CD4-positive, alpha-beta T cell treated with Interleukin-15 for 1 hour (primary cell): ENCODE results near the gene KCNMA1.

ENCODE experiments used
- DNase-seq: peaks from one replicate; pipeline ENCODE4 v3.0.0-alpha.2; 2020

Gene KCNMA1

GRCh38 chr10:77087366-77087765 is 550.2 kb downstream of the KCNMA1 start:
- DNase-seq: no peak

- no peak for DNase-seq
These were observed 551.5 kb downstream of the KCNMA1 start for GRCh38 chr10:77086081-77086480.

- no peak for DNase-seq
These were observed 552.3 kb downstream of the KCNMA1 start for GRCh38 chr10:77085344-77085743.

- no peak for DNase-seq
These were observed 553.0 kb downstream of the KCNMA1 start for GRCh38 chr10:77084431-77085144.

- DNase-seq: no peak
These were observed 554.9 kb downstream of the KCNMA1 start for GRCh38 chr10:77082601-77083252.

GRCh38 chr10:77081481-77081891 is 556.1 kb downstream of the KCNMA1 start:
- DNase-seq: no peak

- no peak for DNase-seq
These were observed 557.1 kb downstream of the KCNMA1 start for GRCh38 chr10:77080361-77081027.

GRCh38 chr10:77079592-77080300 is 557.9 kb downstream of the KCNMA1 start:
- DNase-seq: no peak

- no peak for DNase-seq
These were observed 560.2 kb downstream of the KCNMA1 start for GRCh38 chr10:77077316-77077945.

- DNase-seq: no peak
These were observed 561.7 kb downstream of the KCNMA1 start for GRCh38 chr10:77075926-77076325.

GRCh38 chr10:77074104-77074624 is 563.4 kb downstream of the KCNMA1 start:
- DNase-seq: no peak

GRCh38 chr10:77073663-77073960 is 564.0 kb downstream of the KCNMA1 start:
- DNase-seq: no peak

- no peak for DNase-seq
These were observed 564.6 kb downstream of the KCNMA1 start for GRCh38 chr10:77072836-77073662.

- DNase-seq: no peak
These were observed 565.2 kb downstream of the KCNMA1 start for GRCh38 chr10:77072361-77072835.

GRCh38 chr10:77071956-77072355 is 565.7 kb downstream of the KCNMA1 start:
- no peak for DNase-seq

GRCh38 chr10:77071001-77071511 is 566.6 kb downstream of the KCNMA1 start:
- no peak for DNase-seq

GRCh38 chr10:77070346-77070745 is 567.3 kb downstream of the KCNMA1 start:
- DNase-seq: no peak

- DNase-seq: no peak
These were observed 568.6 kb downstream of the KCNMA1 start for GRCh38 chr10:77068969-77069368.

- no peak for DNase-seq
These were observed 569.3 kb downstream of the KCNMA1 start for GRCh38 chr10:77068272-77068671.

GRCh38 chr10:77062381-77062780 is 575.2 kb downstream of the KCNMA1 start:
- no peak for DNase-seq

- DNase-seq: no peak
These were observed 576.7 kb downstream of the KCNMA1 start for GRCh38 chr10:77060913-77061312.

GRCh38 chr10:77056650-77057049 is 581.0 kb downstream of the KCNMA1 start:
- no peak for DNase-seq
